ENCODE results near the gene KPNB1. TPM values are rescaled to one million over a fixed set of nuclear protein-coding genes. Genes with fewer than 3 reads are reported as not detected.

KPNB1 gene
- total and polyA plus RNA-seq, 2 experiments from 2014 or later, result 274 to 599 TPM

- peak; percentile 24 for ATAC-seq
- H3K9me3 Mint-ChIP-seq, result no peaks in the 10 kb centered on the region
- H3K36me3 ChIP-seq (ENCODE audit: insufficient read depth), result no peaks in the 10 kb centered on the region
- peak within 1 kb of the TSS; percentile 90 for H2AFZ ChIP-seq
- H3K9me2 ChIP-seq (ENCODE audit: insufficient read depth), result no peaks in the 10 kb centered on the region
- H4K20me1 ChIP-seq (replicated peaks; ENCODE audit: insufficient read depth), result 0 out of 2 replicates have a peak, but pooled peaks cover 3% of the 10 kb centered on the region
- H3K4me1 Mint-ChIP-seq, result peaks cover 38% of the 10 kb centered on the region
- H3K4me2 ChIP-seq, result peak within 1 kb of the TSS; percentile 99
- H3K27me3 ChIP-seq (ENCODE audit: insufficient read depth), result peaks cover 8% of the 10 kb centered on the region; the same call in 1 of the 2 replicates
- peak within 1 kb of the TSS; percentile 93 for H3K4me3 ChIP-seq
- peak; percentile 92 for DNase-seq (ENCODE audit: low spot score)
- H3K36me3 Mint-ChIP-seq (ENCODE audit: low read depth), result no peaks in the 10 kb centered on the region; the same call in 1 of the 3 replicates
- H3K27me3 Mint-ChIP-seq (ENCODE audit: insufficient read depth, low read depth, poor library complexity), result peaks cover 13% of the 10 kb centered on the region
- H3K4me1 ChIP-seq (ENCODE audit: insufficient read depth), result peaks cover 23% of the 10 kb centered on the region
- H3K4me3 Mint-ChIP-seq, result peak within 1 kb of the TSS; percentile 88
- H3F3A ChIP-seq (replicated peaks; ENCODE audit: low read depth), result peaks cover 12% of the 10 kb centered on the region; the same call in 1 of the 2 replicates
- no peaks in the 10 kb centered on the region for H3K79me2 ChIP-seq (replicated peaks; ENCODE audit: insufficient read depth)
- peak within 1 kb of the TSS; percentile 88 for H3K27ac Mint-ChIP-seq
- H3K27ac ChIP-seq (ENCODE audit: low read depth), result peak within 1 kb of the TSS; percentile 84
- TF ChIP-seq POLR2AphosphoS5 (IDR thresholded peaks at IDR 0.05; ENCODE audit: low read depth) (0 out of 2 replicates have a peak, but pooled peaks have one; percentile 16), ZNF331 (CRISPR knock-in tag; IDR thresholded peaks at IDR 0.05; ENCODE audit: low read depth) (no peak), CREB1 (CRISPR knock-in tag; IDR thresholded peaks at IDR 0.05; ENCODE audit: low read depth) (peak; percentile 20; the same call in 1 of the 2 replicates)
Observed at GRCh38 chr17:47693731-47694580, 44.2 kb downstream of the KPNB1 start, which contains the start of gene TBKBP1. Gene TBKBP1, plus strand, starts transcription at chr17:47694161. Its CDS starts 1,952 bp downstream, at chr17:47696113.

GRCh38 chr17:47694581-47695428, 45.1 kb downstream of the KPNB1 start:
- Histone ChIP-seq H3K9me2 (ENCODE audit: insufficient read depth) (no peaks in the 10 kb centered on the region), H2AFZ (peak overlapping the region; percentile 90), H3F3A (replicated peaks; ENCODE audit: low read depth) (peaks cover 14% of the 10 kb centered on the region; the same call in 1 of the 2 replicates), H3K4me2 (peak overlapping the region; percentile 99), H3K4me3 (peak overlapping the region; percentile 93), H3K36me3 (ENCODE audit: insufficient read depth) (no peaks in the 10 kb centered on the region; the same call in 1 of the 2 replicates), H3K27me3 (ENCODE audit: insufficient read depth) (peaks cover 8% of the 10 kb centered on the region; the same call in 1 of the 2 replicates), H3K79me2 (replicated peaks; ENCODE audit: insufficient read depth) (no peaks in the 10 kb centered on the region), H3K27ac (ENCODE audit: low read depth) (no peak overlapping the region), H3K4me1 (ENCODE audit: insufficient read depth) (peaks cover 23% of the 10 kb centered on the region), H4K20me1 (replicated peaks; ENCODE audit: insufficient read depth) (0 out of 2 replicates have a peak, but pooled peaks cover 3% of the 10 kb centered on the region)
- DNase-seq (ENCODE audit: low spot score) (no peak), ATAC-seq (peak; percentile 62)
- Mint-ChIP-seq H3K9me3 (no peaks in the 10 kb centered on the region), H3K36me3 (ENCODE audit: low read depth) (peaks cover 3% of the 10 kb centered on the region; the same call in 2 of the 3 replicates), H3K27me3 (ENCODE audit: insufficient read depth, low read depth, poor library complexity) (peaks cover 13% of the 10 kb centered on the region), H3K4me1 (peaks cover 41% of the 10 kb centered on the region), H3K4me3 (peak overlapping the region; percentile 88), H3K27ac (peak overlapping the region; percentile 18; the same call in 1 of the 2 replicates)
- TF ChIP-seq CTCF (conservative IDR thresholded peaks at IDR 0.05; ENCODE audit: low read depth in 2 of 2) (no peak), ETS1 (IDR thresholded peaks at IDR 0.05) (no peak), ZNF462 (CRISPR knock-in tag; IDR thresholded peaks at IDR 0.05) (no peak)
